Activated naive CD4-positive, alpha-beta T cell treated with anti-CD3 and anti-CD28 coated beads, Interleukin-2, amount 50 U/mL, for 16 hours (primary cell): ENCODE measurements around the gene MMAB.

ENCODE experiments used
- DNase-seq: peaks from one replicate; pipeline ENCODE4 v3.0.0-alpha.2; 2020

The MMAB gene

DNA sequence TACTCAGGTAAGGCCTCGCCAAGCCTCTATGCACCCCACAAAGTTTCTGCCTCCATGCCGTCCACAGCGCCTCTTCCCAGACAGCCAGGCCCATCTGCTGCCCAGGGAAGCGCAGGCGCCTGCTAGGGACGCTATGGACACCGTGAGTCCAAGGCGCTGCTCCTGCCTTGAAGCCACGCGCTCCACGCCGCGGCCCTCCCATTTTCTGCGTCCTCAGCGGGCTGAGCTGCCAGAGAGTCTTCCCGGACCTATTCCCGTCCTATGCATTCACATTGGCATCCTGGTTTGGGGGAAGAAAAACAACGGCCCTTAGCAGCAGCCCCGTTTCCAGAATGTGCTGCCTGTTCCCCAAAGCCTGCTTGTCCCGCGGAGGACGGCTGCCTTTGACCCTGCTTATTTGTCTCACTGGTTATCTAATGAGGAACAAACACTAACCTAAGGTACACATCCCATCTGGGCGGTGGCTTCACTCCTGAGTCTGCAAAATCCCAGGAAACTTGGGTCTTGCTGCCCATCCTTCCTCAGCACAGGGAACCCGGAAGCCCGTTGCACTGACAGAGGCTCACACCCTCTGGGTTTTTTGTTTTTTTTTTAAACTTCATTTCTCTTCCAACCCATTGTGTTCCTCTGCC lies 38.0 kb downstream of the MMAB start:
- no peak for DNase-seq

DNA sequence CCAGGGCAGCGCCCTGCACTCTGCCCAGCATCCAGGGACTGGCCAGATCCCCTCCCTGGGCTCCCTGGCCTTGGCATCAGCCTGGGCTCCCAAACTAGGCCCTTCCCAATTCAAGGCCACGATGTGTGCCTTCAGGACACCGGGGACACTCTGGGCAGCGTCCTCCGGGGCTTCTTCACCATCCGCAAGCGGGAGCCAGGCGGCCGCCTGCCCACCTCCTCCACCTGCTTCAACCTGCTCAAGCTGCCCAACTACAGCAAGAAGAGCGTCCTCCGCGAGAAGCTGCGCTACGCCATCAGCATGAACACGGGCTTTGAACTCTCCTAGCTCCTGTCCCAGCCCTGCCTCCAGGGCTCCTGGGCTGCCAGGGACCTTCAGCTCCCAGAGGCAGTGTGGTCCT lies 38.8 kb downstream of the MMAB start:
- no peak for DNase-seq

DNA sequence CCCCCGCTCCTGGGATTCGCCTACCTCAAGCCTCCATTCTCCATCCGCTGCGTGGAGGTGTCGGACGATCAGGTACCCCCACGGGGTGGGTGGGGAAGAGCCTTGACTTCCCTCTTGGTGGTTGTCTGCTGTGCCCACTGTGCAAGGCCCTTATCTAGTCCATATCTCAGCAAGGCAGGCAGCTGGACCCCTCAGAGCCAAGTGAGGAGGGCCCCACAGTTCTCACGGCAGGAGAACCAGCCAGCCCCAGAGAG lies 39.9 kb downstream of the MMAB start:
- no peak for DNase-seq

DNA sequence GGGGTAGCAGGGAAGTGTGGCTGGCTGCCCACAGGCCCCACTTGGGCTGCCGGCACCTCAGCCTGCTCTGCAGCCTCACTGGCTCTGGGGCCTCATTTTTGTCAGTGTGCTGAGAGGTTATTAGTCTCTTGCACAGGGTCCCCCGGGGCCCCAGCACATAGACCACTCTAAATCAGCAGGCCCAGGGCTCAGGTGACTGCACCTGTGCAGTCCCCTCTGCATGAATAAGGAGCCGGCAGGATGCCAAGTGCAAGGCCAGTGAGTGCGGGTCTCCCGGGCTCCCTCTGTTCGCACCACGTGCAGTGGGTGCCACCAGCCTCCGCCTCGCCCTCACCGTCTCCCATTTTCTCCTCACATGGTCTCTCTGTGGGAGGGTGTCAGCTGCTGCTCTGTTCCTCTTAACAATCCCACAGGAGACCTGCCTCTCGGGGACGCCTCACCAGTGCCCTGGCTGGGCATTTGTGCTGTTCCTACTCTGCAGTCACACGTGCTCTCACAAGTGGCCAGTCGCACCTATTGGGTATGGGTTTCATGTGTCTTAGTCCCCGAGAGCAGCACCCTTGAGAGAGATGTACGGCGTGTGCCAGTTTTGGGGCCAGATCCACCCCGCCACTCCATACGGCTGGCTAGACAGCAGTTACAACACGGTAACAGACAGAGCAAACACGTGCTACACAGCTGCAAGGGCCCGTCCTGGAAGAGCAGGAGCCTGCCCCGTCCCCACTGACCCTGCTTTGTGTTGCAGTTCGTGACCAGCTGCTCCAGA lies 40.4 kb downstream of the MMAB start:
- DNase-seq = no peak

DNA sequence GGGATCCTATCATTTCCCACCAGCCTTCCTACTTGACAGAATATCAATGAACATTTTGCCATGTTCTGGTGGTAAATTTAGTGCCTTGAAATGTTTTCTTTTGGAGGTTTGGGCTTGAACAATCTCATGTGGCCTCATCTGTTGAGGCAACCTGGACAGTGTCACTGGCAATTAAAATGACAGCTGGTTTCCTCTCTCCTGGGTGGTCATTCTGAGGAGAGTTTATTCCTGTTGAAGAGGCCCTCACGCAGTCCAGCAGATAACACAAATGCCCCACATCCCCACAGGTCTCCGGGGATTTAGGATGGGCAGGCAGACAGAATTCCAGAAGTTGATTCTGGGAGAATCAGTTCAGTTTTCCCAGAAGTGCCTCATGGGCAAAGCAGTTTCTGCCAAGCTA lies 41.9 kb downstream of the MMAB start:
- no peak for DNase-seq

DNA sequence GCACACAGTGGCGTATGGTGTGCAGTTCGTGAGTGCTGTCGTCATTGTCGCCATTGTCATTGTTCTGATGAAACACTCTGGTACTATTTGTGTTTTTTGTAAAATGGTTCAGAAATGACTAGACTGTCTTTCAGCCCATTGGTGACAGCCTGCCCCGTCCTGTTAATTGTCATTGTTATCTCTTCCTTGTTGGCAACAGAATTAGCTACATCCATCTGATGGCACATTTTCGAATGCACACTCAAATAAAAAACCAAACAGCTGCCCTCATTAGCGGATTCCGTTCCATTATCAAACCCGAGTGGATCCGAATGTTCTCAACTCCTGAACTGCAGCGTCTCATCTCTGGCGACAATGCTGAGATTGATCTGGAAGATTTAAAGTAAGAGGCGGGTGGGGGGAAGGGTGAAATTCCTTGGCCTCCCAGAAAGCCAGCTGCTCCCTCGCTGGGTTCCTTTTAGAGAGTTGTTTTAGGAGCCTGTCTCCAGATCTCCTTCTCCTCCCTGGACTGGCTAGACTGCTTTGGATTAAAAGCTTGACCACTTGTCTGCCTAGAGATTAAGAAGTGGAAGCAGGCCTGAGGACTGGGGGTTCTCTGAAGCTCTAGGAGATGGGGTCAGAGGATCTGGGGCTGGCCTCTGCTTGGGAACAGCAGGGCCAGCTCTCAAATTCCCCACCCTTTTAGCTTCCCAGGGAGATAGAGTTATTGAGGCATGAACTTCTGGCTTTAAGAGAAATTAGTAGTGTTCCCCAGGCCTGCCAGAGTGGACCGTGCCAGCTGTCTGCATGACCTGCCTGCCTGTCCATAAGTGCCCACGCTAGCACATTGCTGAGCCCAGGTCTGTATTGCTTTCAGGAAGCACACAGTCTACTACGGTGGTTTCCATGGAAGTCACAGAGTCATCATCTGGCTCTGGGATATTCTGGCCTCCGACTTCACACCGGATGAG lies 43.3 kb downstream of the MMAB start:
- DNase-seq = no peak

DNA sequence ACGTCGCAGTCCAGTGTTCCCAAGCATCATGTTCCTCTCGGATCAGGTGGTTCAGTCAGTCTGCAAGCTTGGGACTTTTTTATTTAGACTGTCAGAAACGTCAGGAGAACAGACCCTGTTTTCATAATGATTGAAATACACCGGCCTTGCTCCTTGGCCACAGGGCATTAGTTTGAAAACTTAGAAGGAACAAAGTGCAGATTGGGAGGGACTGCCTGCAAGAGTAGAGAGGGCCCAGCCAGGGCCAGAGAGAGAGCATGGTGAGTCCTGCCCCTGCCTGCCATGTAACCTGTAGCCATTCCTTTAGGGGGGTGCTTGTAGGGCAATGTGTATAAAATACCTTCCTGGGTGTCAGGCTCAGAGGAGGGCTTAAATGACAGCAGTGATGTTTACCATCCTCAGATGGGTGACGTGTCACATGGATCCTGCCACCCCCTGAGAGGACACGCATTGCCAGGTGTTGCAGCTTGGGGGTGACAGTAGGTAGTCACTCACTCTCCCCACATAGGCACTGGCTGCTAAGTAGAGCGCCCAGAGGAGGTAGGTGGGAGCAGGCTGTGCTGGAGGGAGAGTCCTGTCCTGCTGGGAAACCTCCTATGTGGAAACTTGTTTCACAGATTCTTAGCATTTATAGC lies 45.7 kb downstream of the MMAB start:
- no peak for DNase-seq

DNA sequence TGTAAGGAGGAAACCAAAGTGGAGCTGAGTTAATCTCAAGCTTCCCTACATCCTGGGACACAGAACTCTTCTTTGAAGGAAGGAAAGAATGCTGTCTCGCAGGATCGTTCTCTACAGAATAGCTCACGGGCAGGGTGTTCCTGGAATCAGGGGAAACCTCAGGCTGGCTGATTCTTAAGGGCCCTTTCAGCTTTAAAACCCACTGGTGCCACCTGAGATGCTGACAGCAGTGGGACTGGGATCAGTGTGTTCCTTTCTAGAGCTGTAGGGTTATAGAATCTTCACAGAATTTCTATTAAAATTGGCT lies 48.1 kb downstream of the MMAB start:
- no peak for DNase-seq

DNA sequence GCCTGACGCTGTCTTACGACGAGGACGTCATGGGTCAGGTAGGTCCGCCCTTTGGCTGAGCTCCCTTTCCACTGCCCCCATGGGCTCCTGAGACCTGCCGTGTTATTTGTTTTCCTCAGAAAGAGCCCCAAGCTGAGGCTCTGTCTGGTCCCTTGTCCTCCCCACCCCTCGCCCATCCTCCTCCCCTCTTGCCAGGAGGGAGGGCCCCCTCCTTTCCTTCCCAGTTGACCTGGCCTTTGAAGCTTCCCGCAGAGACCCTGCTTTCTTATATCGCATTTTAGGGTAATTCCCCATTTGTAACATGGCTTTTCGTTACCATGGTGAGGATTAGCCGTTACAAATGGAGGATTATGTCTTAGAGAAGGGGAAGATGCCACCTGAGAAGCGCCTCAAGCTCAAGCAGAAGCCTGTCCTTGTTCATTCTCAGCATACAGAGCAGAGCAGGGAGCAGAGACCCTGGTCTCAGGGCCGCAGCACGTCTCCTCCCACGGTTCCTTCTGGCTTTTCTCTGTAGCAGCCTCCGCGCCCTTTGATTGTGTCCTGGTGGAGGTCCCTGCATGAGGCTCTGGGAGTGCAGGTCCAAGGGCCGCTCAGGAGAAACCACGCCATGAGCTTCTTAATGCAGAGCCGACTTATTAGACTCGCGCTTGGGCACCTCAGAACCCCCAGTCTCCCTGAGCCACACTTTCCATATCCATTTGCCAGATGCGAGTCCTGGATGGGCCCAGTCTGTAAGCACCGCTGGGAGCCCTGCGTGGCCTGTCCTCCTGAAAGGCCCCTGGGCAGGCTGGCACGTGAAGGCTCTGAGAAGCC lies 48.6 kb downstream of the MMAB start:
- no peak for DNase-seq

DNA sequence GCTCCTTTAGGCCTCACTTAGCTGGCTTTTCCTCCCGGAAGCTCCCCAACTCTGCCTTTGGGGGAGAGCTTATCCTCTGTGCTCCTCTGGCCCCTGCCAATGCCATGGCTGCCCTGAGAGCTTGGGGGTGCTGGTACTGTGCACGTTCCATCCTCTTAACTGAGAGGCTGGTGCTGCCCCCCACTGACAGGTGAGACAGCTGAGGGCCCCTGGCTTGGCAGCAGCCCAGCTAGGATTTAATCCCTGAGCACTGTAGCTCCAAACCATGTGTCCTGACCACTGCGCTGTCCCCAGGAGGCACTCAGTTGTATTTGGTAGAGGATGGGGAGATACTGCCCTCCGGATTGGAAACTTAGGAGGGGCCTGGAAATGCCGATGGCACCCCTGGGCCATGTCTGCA lies 49.8 kb downstream of the MMAB start:
- no peak for DNase-seq

DNA sequence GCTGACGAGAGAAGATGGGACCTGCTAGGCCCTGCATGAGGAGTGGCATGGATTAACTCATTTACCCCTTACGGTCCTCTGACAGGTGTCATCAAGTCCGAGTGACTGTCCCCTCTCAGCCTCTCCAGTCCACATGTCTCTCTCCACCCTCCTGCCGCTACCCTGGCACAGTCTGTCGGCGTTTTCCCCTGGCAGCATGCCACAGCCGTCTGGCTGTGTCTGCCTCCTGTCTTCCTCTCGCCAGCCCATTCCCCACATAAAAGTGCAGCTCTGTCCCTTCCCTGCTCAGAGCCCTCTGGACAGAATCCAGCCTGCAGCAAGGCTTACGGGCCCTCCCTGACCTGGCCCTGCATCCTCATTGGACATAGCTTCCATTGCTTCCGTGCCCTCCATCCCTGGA lies 50.2 kb downstream of the MMAB start:
- no peak for DNase-seq

DNA sequence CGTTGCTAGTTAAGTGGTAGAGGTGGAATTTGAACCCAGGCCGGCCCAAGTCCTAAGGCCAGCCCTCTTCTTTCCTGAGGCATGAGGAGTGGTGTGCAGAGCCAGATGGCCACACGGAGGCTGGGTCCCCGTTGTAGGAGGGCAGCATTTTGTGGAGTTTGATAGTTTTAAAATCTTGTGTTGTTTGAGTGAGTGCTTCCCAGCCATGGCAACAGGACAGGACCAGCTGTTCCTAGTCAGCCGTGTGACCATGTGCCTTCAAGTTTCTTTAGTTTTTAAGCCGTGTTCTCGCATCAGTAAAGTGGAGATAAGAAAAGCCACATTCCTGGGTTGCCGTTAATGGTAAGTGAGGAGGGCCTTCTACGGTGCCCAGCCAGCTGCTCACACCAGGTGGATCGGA lies 51.5 kb downstream of the MMAB start:
- no peak for DNase-seq

DNA sequence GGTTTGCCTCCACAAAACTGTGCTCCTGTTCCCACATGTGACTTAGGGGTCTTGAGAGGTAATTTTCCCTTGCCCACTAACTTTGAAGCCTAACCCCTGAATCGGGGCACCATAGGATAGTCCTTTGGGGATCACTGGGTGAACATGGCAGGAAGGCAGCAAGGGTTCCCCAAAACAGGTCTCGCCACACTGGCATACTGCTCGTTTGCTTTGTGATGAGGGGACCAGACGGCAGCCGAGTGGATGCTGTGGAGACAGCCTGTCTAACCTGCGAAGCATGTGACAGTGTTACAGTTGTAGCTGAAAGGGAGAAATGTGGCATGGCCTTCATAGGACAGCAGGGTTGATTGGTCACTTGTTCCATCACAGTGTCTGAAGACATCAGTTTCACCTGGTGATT lies 53.5 kb downstream of the MMAB start:
- no peak for DNase-seq

DNA sequence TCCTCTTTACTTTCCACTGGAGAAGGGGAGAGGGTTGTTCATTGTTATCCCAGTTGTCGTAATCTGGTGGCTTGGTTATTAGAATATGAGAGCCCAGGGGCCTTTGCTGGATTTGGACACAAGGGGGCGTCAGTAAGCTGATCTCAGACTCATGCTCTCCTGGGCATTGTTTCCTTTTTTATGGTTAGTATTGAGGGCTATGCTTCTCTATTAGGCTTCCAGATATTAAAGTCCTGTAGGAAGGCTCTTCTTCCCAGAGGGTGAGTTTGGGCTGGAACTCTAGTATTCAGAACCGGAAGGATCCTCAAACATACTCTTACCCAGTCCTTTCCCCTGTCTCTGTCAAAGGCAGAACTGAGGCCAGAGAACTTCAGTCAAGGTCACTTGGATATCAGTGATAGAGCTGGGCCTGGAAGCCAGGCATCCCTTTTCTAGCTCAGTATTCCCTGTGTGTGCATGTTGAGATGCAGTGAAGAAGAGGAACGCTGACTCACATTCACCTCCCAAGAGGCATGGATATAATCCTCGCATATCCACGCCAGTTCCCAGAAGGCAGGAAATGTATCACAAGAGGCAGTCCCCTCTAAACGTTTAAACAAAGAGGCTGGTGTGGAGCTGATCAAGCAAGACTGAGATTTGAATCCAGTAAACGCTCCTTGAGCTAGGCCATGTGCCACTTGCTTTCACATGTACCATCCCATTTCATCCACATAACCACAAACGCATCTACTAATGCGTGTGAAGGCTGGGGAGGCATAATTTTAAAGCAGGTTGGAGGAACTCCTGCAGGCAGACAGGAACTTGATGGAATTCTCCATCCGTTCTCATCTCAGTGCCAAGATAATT lies 54.3 kb downstream of the MMAB start:
- peak; percentile 56 for DNase-seq

DNA sequence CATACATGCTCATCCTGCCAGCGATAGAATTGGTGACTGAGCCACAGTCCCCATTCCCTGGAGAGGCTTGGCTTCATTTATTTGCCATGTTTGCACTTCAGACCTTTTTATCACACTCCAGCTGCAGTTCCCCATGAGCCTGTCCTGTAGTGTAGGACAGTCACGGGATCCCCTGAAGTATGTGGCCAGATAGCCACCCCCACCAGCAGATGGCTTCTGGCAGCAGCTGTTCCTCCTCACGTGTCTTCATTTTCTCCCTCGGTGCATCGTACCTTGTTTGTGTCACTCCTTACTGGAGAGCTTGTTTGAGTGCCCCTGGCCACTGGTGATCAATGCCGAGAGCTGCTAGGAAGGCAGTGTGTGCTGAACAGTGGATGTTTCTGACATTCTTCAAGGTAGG lies 55.7 kb downstream of the MMAB start:
- DNase-seq = no peak

DNA sequence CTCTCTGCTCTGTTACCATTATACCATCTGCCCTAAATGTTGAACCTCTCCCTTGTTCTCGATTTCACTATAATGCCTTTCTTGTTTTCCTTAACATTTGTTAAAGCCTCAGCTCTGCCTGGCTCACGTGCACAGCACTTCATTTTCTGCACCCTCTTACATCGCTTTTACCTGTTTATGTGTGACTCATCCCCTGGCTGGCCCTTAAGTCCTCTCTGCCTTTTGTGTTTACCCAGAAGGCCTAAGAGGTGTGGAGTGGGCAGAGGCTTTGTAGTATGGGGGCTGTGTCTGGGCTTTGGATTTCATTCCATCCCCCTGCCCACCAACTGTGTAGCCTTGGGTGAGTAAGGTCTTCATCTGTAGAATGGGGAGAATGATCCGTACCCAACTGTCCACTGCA lies 59.3 kb downstream of the MMAB start:
- no peak for DNase-seq

DNA sequence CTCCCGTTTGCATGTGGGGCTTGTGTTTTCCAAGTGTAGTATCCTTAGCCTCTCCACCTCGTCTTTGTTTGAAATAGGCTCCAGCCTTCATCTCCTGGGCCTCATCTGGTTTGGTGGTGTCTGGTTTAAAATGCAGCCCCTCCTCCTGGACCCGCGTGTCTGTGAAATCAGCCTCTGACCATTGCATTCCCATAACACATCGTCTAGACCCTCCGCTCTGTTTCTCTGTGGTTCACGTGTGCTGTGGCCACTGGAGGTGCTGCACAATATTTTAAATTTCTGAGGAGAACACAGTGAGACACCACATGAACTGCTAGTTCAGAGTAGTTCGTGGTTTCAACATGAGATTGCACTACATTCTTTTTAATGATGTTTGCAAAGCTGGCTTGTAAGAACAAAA lies 60.3 kb downstream of the MMAB start:
- DNase-seq = no peak

DNA sequence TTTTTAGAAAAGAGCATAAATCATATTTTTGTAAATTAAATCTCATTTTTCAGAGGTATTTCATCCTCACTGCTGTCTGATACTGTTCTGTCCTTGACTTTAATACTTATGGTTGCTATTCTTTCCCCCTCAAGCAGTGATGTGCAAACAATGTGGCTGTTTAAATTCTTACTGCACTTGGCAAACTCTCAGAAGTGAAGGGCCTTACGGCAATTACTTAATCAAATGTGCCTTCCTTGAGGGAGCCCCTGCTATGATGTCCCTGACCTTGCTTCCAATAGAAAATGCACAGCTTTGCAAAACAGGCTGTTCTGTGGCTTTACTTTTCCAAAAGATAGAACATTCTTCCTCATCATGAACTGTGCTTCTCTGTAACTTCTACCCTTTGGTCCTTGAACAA lies 60.7 kb downstream of the MMAB start:
- no peak for DNase-seq

DNA sequence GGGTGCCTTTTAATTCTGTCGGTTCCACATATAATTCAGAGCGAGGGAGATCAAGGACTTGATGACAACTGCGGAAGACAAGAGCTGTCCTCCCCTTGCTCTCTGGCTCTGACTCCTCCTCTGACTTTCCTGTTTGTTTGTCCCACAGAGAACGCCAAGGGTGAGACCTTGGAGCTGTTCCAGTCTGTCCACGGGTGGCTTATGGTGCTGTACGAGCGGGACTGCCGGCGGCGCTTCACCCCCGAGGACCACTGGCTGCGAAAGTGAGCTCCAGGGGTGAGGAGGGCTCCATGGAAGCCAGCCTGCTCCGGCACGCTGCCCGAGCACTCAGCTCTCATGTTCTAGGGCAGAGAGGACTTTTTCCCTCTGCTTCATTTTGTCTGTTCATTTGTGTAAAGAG lies 63.1 kb downstream of the MMAB start:
- DNase-seq = no peak

DNA sequence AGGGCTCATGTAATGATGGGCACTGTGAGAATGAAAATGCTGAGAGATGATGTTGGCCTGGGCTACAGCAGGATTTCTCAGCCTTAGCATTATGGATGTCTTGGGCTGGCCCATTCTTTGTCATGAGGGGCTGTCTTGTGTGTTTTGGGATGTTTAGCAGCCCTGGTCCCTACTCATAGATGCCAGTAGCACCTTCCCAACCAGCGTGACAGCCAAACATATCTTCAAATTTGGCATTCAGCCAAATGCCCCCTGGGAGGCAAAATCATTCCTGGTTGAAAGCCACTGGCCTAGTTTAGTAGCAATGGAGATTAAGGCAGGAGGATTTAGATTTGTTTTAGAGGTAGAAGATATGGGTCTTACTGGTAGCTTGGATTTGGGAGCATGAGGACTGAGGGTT lies 69.2 kb downstream of the MMAB start:
- DNase-seq = no peak
